ENCODE measurements around the gene TRIO. TPM values are rescaled to one million over a fixed set of nuclear protein-coding genes. Genes with fewer than 3 reads are reported as not detected.

Gene TRIO
- total and polyA plus RNA-seq, 4 donors: 23.8 to 243 (median 110) TPM

DNA sequence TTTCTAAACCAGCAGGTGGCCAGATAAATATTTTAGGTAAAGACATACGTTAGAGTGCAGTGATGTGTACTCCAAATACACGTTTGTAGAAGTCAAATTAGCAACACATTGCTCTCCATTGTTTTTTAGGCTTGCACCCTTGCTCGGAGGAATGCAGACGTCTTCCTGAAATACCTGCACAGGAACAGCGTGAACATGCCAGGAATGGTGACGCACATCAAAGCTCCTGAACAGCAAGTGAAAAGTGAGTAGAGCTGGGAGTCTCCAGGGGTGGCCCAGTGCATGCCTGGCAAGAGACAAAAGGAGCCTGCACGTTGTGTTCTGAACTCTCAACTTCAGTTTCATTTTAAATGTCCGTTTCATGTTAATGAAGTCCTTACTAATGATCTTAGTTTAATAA is 231.0 kb downstream of the TRIO start:
- no peak overlapping the region for H3K27ac ChIP-seq (ENCODE audit: low read depth in 1 of 2, low read length in 1 of 2)
- H3K36me3 ChIP-seq (ENCODE audit: control insufficient read depth in 4 of 4, insufficient read depth in 4 of 4, low read length in 4 of 4): peaks cover 19 to 45% (median 32%) of the 10 kb centered on the region in 4 donors
- H3K27me3 ChIP-seq (ENCODE audit: control insufficient read depth in 3 of 3, insufficient read depth in 3 of 3, low read length in 2 of 3): no peaks in the 10 kb centered on the region
- peaks cover 0 to 2% (median 0%) of the 10 kb centered on the region in 4 donors for H3K9me3 ChIP-seq (ENCODE audit: control insufficient read depth in 4 of 4, insufficient read depth in 3 of 4, low read length in 3 of 4)
- DNase-seq (no peak), ATAC-seq (ENCODE audit: insufficient read depth, low FRiP score) (no peak)
- H3K4me3 ChIP-seq: no peak overlapping the region
- TF ChIP-seq, protein P1, sequence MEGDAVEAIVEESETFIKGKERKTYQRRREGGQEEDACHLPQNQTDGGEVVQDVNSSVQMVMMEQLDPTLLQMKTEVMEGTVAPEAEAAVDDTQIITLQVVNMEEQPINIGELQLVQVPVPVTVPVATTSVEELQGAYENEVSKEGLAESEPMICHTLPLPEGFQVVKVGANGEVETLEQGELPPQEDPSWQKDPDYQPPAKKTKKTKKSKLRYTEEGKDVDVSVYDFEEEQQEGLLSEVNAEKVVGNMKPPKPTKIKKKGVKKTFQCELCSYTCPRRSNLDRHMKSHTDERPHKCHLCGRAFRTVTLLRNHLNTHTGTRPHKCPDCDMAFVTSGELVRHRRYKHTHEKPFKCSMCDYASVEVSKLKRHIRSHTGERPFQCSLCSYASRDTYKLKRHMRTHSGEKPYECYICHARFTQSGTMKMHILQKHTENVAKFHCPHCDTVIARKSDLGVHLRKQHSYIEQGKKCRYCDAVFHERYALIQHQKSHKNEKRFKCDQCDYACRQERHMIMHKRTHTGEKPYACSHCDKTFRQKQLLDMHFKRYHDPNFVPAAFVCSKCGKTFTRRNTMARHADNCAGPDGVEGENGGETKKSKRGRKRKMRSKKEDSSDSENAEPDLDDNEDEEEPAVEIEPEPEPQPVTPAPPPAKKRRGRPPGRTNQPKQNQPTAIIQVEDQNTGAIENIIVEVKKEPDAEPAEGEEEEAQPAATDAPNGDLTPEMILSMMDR (IDR thresholded peaks at IDR 0.05; ENCODE audit: control extremely low read depth, extremely low read depth): no peak
- no peak overlapping the region for H3K9ac ChIP-seq (ENCODE audit: insufficient read depth in 1 of 2, low read length in 2 of 2)
- peaks cover 0 to 2% (median 0%) of the 10 kb centered on the region in 5 donors for H3K4me1 ChIP-seq (ENCODE audit: control insufficient read depth in 5 of 5, insufficient read depth in 5 of 5, low read length in 5 of 5)
- 87 to 89% methylated on average over 8 of the region's 8 CpGs for WGBS, 2 donors

DNA sequence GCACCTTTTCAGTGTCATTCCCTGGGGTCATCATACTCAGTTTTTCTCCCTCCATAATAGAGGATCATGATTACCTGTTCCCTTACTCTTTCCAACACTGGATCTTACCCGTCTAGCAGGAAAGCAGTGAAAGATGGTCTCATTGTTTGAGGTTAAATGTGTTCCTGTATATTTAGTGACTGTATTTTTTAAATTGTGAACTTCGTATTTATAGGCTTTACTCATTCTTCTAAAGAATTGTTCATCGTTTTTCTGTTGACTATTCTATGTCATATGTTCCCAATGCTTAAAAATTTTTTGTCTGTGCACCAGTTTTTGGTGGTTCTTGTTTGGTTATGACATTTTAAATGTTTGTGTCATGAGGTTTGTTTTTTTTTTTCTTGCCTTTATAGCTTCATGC is 233.6 kb downstream of the TRIO start:
- Histone ChIP-seq H3K9ac (ENCODE audit: insufficient read depth in 1 of 2, low read length in 2 of 2) (no peak overlapping the region), H3K36me3 (ENCODE audit: control insufficient read depth in 4 of 4, insufficient read depth in 4 of 4, low read length in 4 of 4) (peaks cover 29 to 47% (median 40%) of the 10 kb centered on the region in 4 donors), H3K27me3 (ENCODE audit: control insufficient read depth in 3 of 3, insufficient read depth in 3 of 3, low read length in 2 of 3) (no peaks in the 10 kb centered on the region), H3K9me3 (ENCODE audit: control insufficient read depth in 4 of 4, insufficient read depth in 3 of 4, low read length in 3 of 4) (peaks cover 0 to 2% (median 0%) of the 10 kb centered on the region in 4 donors), H3K27ac (ENCODE audit: low read depth in 1 of 2, low read length in 1 of 2) (no peak overlapping the region), H3K4me3 (no peak overlapping the region), H3K4me1 (ENCODE audit: control insufficient read depth in 5 of 5, insufficient read depth in 5 of 5, low read length in 5 of 5) (no peaks in the 10 kb centered on the region)
- no peak for DNase-seq
- 87 to 91% methylated on average over 3 of the region's 3 CpGs for WGBS, 2 donors
- TF ChIP-seq, protein P1 (IDR thresholded peaks at IDR 0.05; ENCODE audit: control extremely low read depth, extremely low read depth): no peak
- no peak for ATAC-seq (ENCODE audit: insufficient read depth, low FRiP score)

DNA sequence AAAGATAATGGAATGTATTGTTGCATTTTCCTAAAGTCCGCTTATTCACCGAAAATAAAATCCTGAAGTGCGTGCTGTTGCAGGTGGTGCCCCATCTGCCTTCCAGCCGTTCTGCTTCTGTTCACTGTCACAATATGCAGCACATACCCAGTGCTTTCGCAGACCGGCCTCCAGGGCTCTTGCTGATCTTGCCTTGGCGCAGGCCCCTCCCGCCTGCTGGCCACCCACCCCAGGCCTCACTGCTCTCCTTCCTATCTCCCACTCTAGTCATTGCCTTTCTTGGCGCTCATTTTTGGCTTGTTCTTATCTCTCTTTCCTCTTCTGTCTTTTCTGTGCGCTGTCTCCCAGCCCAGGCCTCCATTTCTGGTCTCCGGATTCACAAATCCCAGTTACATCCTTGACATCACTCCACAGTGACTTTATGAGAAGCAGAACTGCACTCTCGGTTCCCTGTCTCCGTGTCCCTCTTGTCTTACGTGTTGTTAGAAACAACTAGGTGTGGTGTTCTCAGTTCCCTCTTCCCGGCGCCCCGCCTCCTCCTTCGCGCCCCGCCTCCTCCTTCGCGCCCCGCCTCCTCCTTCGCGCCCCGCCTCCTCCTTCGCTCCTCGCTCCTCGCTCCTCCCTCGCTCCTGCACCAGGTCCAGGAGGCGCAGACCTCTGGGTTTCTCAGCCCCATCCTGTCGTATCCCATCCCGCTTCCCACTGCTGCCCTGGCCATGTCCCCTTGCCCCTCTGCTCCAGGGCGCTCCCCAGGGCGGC is 236.8 kb downstream of the TRIO start:
- H3K36me3 ChIP-seq (ENCODE audit: control insufficient read depth in 4 of 4, insufficient read depth in 4 of 4, low read length in 4 of 4): peaks cover 29 to 49% (median 38%) of the 10 kb centered on the region in 4 donors
- 92 to 95% methylated on average over 34 to 35 of the region's 35 CpGs for WGBS, 2 donors
- no peak for ATAC-seq (ENCODE audit: insufficient read depth, low FRiP score)

More for the DNA sequence above, 236.8 kb downstream of the TRIO start:
- H3K9ac ChIP-seq (ENCODE audit: insufficient read depth in 1 of 2, low read length in 2 of 2): no peak overlapping the region
- no peak for DNase-seq
- peaks cover 0 to 2% (median 0%) of the 10 kb centered on the region in 4 donors for H3K9me3 ChIP-seq (ENCODE audit: control insufficient read depth in 4 of 4, insufficient read depth in 3 of 4, low read length in 3 of 4)
- no peaks in the 10 kb centered on the region for H3K27me3 ChIP-seq (ENCODE audit: control insufficient read depth in 3 of 3, insufficient read depth in 3 of 3, low read length in 2 of 3)
- no peak overlapping the region for H3K27ac ChIP-seq (ENCODE audit: low read depth in 1 of 2, low read length in 1 of 2)
- TF ChIP-seq, protein P1 (IDR thresholded peaks at IDR 0.05; ENCODE audit: control extremely low read depth, extremely low read depth): no peak
- no peak overlapping the region for H3K4me3 ChIP-seq
- no peaks in the 10 kb centered on the region for H3K4me1 ChIP-seq (ENCODE audit: control insufficient read depth in 5 of 5, insufficient read depth in 5 of 5, low read length in 5 of 5)

All from lung (tissue), 12 donors.